NCI-H2227 (cell line): ENCODE results near the gene EHD4.

ENCODE experiments used
- DNase-seq: peaks from one replicate; lab custom pipeline; 2025; ENCODE audit not compliant: unreplicated experiment; lab: John Stamatoyannopoulos, UW

The EHD4 gene

GRCh38 chr15:41958002-41958420, 14.3 kb downstream of the EHD4 start:
- no peak for DNase-seq

- no peak for DNase-seq
These were observed 15.1 kb downstream of the EHD4 start for GRCh38 chr15:41957021-41957897.

- DNase-seq: peak; percentile 8
These were observed 16.4 kb downstream of the EHD4 start for GRCh38 chr15:41955807-41956525.

- no peak for DNase-seq
These were observed 17.3 kb downstream of the EHD4 start for GRCh38 chr15:41955100-41955499.

- DNase-seq: no peak
These were observed 18.3 kb downstream of the EHD4 start for GRCh38 chr15:41954036-41954435.

- DNase-seq: no peak
These were observed 20.3 kb downstream of the EHD4 start for GRCh38 chr15:41952013-41952563.

- DNase-seq: no peak
These were observed 20.8 kb downstream of the EHD4 start for GRCh38 chr15:41951571-41951970.

- no peak for DNase-seq
These were observed 21.9 kb downstream of the EHD4 start for GRCh38 chr15:41950489-41950888.

GRCh38 chr15:41950127-41950483, 22.3 kb downstream of the EHD4 start:
- DNase-seq: no peak

GRCh38 chr15:41949401-41950126, 22.8 kb downstream of the EHD4 start:
- no peak for DNase-seq

GRCh38 chr15:41948490-41948889, 23.9 kb downstream of the EHD4 start:
- no peak for DNase-seq

- DNase-seq: no peak
These were observed 25.4 kb downstream of the EHD4 start for GRCh38 chr15:41946970-41947369.

GRCh38 chr15:41945731-41946130, 26.6 kb downstream of the EHD4 start:
- DNase-seq: no peak

GRCh38 chr15:41945221-41945620, 27.1 kb downstream of the EHD4 start:
- DNase-seq: no peak

- no peak for DNase-seq
These were observed 27.9 kb downstream of the EHD4 start for GRCh38 chr15:41944313-41944940.

- no peak for DNase-seq
These were observed 28.6 kb downstream of the EHD4 start for GRCh38 chr15:41943543-41944312.

GRCh38 chr15:41942886-41943285, 29.5 kb downstream of the EHD4 start:
- DNase-seq: no peak

- DNase-seq: no peak
These were observed 30.5 kb downstream of the EHD4 start for GRCh38 chr15:41941644-41942415.

- DNase-seq: no peak
These were observed 31.9 kb downstream of the EHD4 start for GRCh38 chr15:41940441-41940857.
